Astrocyte of the cerebellum (primary cell): ENCODE results near the gene RBP3.

ENCODE experiments used
- DNase-seq: peaks from one replicate; pipeline ENCODE4 v3.0.0-alpha.2; 2011; ENCODE audit warnings: low read depth
- H3K4me3 ChIP-seq: 2 replicates; pipeline ENCODE4 v1.5.1; 2011; ENCODE audit warnings: mild to moderate bottlenecking, low read depth, low read length, moderate library complexity
- in situ Hi-C: cut with HindIII; loops from 2 replicates; pipeline ENCODE4 v1.10.0; 2017; ENCODE audit warnings: low sequenced_read_pairs
- TF ChIP-seq, protein P1 (sequence below): IDR thresholded peaks from 2 replicates; pipeline ENCODE4 v1.5.1; 2012; ENCODE audit warnings: low read length, low read depth, moderate library complexity, mild to moderate bottlenecking; ENCODE audit errors: missing control alignments

The RBP3 gene

DNA sequence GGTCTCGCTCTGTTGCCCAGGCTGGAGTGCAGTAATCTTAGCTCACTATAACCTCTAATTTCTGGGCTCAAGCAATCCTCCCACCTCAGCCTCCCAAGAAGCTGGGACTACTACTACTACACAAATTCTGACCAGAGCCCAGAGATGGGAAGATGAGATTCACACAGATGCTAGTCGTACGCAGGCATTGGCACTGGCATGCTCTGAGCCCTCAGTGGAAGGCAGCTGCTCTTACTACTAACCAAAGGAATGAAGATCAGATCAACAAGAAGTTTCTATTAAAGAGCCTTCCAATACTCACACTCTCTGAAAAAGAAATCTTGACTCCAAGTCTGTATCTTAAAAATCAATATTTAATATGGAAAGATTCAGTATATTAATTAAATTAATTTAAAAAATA is 15.2 kb upstream of the RBP3 start:
- H3K4me3 ChIP-seq = no peak overlapping the region
- in situ Hi-C loops = no loop called here
- no peak for DNase-seq
- TF ChIP-seq, protein P1, sequence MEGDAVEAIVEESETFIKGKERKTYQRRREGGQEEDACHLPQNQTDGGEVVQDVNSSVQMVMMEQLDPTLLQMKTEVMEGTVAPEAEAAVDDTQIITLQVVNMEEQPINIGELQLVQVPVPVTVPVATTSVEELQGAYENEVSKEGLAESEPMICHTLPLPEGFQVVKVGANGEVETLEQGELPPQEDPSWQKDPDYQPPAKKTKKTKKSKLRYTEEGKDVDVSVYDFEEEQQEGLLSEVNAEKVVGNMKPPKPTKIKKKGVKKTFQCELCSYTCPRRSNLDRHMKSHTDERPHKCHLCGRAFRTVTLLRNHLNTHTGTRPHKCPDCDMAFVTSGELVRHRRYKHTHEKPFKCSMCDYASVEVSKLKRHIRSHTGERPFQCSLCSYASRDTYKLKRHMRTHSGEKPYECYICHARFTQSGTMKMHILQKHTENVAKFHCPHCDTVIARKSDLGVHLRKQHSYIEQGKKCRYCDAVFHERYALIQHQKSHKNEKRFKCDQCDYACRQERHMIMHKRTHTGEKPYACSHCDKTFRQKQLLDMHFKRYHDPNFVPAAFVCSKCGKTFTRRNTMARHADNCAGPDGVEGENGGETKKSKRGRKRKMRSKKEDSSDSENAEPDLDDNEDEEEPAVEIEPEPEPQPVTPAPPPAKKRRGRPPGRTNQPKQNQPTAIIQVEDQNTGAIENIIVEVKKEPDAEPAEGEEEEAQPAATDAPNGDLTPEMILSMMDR = no peak

DNA sequence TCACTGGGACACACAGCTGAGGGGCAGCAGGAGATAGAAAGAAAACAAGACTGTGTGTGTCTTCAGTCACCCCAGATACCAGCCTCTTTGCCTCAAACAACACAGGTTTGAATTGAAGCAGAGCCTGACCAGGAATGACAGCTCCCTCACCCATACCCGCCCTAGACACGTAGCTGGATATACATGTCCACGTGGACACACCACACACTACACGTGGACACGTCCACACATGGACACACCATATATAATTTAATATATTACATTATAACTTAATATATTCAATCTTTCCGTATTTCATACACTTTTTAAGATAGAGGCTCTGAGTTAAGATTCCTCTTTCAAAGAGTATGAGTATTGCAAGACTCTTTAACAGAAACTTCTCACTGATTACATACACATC is 14.6 kb upstream of the RBP3 start:
- no peak for DNase-seq
- in situ Hi-C loops = no loop called here
- H3K4me3 ChIP-seq = no peak overlapping the region
- TF ChIP-seq, protein P1 = no peak

DNA sequence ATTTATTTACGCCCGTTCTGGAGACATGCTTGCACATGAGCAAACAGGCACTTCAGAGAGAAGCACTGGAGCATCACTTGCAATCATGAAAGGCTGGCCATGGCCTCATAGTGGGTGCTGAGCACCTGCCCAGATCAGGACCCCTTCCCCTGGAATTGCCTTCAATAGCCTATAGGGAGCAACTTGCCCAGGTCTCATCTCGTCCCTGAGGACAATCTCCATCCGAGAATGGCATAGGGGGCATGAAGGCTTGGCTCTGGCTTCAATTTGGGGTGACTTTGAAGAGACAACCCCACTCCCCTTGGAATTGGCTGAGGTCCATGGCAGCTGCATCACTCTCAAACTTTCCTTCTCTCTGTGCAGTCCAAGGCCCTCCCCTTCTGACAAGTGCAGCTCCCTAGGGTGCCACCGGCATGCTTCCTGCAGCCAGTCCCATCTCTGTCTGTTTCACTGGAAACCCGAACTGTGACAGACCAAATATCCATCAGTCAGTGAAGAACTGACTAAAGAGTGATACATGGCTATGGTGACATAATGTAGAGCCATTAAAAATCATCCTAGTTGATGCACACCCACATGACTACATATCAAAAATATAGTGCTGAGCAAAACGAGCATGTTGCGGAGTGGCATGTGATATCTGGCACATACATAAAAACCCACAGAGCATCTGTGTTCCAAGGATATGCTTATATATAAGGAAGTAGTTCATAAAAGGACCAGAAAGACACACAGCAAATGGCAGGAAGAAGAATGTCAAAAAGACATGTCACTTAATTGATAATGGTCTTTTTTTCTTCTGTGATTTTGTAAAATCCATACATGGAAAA is 13.5 kb upstream of the RBP3 start:
- TF ChIP-seq, protein P1 = no peak
- no peak for DNase-seq
- in situ Hi-C loops = no loop called here
- H3K4me3 ChIP-seq = no peak overlapping the region

DNA sequence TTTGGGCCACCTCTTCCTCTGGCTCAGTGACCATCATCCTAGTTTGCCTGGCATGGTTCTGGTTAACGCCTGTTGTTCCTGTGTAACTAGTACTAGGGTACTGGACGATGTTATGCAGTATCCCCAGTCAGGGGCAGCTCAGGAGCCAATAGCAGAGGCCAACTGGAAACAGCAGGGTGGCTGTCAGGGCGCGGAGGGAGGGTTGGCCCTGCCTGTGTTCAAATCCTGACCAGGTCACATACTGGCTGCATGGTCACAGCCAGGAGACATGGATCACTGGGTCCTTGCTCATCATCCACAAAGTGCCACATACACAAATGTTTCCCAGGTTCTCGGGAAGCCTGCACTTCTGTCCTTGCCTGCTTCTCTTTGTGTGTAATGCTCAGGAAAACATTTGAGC is 12.3 kb upstream of the RBP3 start:
- in situ Hi-C loops = no loop called here
- no peak overlapping the region for H3K4me3 ChIP-seq
- TF ChIP-seq, protein P1 = no peak
- DNase-seq = no peak

DNA sequence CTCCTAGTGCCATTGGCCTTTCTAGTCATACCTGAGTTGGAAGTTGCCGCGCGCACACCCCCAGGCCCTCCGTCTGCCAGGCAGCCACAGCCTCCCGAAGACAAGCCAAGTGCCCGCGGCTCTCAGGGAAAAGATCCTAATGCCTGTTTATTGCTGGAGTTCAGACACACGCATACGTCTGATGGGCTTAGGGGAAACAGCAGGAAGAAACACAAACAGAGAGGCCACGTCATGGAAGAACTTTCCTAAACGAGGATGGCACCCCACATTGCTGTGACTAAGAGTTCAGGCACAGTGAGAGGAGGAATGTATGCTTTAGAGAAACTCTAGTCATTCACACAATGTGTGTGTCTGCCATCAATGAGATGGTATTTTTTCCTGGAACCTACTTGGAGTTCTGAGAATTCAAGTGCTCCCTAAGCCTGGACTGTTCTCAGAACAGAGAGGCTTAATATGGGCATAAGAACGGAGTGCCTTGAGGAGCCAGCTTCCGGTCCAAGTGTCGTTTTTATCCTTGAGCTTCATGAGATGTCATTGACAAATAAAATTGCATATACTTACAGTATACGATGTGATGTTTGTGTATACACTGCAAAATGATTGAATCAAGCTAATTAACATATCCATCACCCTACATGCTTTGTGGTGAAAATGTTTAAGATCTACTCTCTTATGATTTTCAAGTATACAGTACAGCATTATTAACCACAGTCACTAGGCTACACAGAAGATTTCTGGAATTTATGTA is 11.6 kb upstream of the RBP3 start:
- TF ChIP-seq, protein P1 = no peak
- H3K4me3 ChIP-seq = no peak overlapping the region
- no peak for DNase-seq
- in situ Hi-C loops = no loop called here

DNA sequence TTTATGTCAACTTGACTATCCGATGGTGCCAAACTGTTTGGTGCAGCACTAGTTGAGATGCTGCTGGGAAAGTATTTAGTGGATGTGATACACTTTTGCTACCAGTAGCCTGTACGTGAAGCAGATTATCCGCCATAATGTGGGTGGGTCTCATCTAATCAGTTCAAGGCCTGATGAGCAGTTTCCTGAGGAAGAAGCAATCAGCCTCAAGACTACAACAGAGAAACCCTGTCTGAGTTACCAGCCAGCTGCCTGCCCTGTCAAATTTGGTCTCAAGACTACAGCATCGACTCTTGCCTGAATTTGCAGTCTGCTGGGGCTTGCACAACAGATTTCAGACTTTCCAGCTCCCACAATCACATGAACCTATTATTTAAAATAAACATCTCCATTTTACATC is 10.9 kb upstream of the RBP3 start:
- in situ Hi-C loops = no loop called here
- TF ChIP-seq, protein P1 = no peak
- H3K4me3 ChIP-seq = no peak overlapping the region
- DNase-seq = no peak
